Neural crest cell (in vitro differentiated cells): ENCODE measurements around the gene RAP1GAP2. TPM values are rescaled to one million over a fixed set of nuclear protein-coding genes. Genes with fewer than 3 reads are reported as not detected.

Source experiments
- DNase-seq: peaks from one replicate; pipeline ENCODE4 v3.0.0; 2021; ENCODE audit warnings: low read depth, mixed read lengths, low spot score
- H3K27ac Mint-ChIP-seq: one replicate; pipeline ENCODE4 v1.8.0; 2021; ENCODE audit warnings: mild to moderate bottlenecking, mixed read lengths; ENCODE audit not compliant: unreplicated experiment
- H3K27me3 Mint-ChIP-seq: 2 replicates; pipeline ENCODE4 v1.8.0; 2021; ENCODE audit warnings: low read depth, mild to moderate bottlenecking, mixed read lengths
- H3K36me3 Mint-ChIP-seq: 2 replicates; pipeline ENCODE4 v1.8.0; 2021; ENCODE audit warnings: low read depth, mild to moderate bottlenecking, mixed read lengths
- H3K4me1 Mint-ChIP-seq: 2 replicates; pipeline ENCODE4 v1.8.0; 2021; ENCODE audit warnings: mixed read lengths
- H3K4me3 Mint-ChIP-seq: one replicate; pipeline ENCODE4 v1.8.0; 2021; ENCODE audit warnings: mild to moderate bottlenecking, mixed read lengths
- H3K9me3 Mint-ChIP-seq: 2 replicates; pipeline ENCODE4 v1.8.0; 2021; ENCODE audit warnings: mixed read lengths
- CTCF ChIP-seq: fragments of 200-600 bp; sonication (generic); conservative IDR thresholded peaks from 2 replicates; pipeline ENCODE4 v1.5.0; 2021; ENCODE audit warnings: antibody characterized with exemption, mild to moderate bottlenecking
- total RNA-seq: library from RNA; stranded (reverse); gene quantifications from 2 replicates; pipeline ENCODE4 v1.2.1, GENCODE V29; 2021

RAP1GAP2 gene
- total RNA-seq, 1 donor from 2014 or later = 1.0 TPM

- Mint-ChIP-seq H3K27ac (no peak overlapping the region), H3K4me1 (peaks cover 14% of the 10 kb centered on the region), H3K9me3 (no peaks in the 10 kb centered on the region), H3K36me3 (no peaks in the 10 kb centered on the region), H3K4me3 (no peak overlapping the region), H3K27me3 (peaks cover 7% of the 10 kb centered on the region)
- TF ChIP-seq CTCF = peak; percentile 22
- no peak for DNase-seq
These were observed 71.5 kb downstream of the RAP1GAP2 start for GRCh38 chr17:2867441-2868424.

GRCh38 chr17:2869604-2870003 lies 73.4 kb downstream of the RAP1GAP2 start:
- Mint-ChIP-seq H3K9me3 (no peaks in the 10 kb centered on the region), H3K36me3 (no peaks in the 10 kb centered on the region), H3K27me3 (peaks cover 13% of the 10 kb centered on the region), H3K4me3 (no peak overlapping the region), H3K27ac (no peak overlapping the region), H3K4me1 (peaks cover 22% of the 10 kb centered on the region)
- no peak for DNase-seq
- TF ChIP-seq CTCF = no peak

- H3K9me3 Mint-ChIP-seq = no peaks in the 10 kb centered on the region
- no peak for TF ChIP-seq CTCF
- H3K27ac Mint-ChIP-seq = no peak overlapping the region
- DNase-seq = no peak
- H3K4me3 Mint-ChIP-seq = no peak overlapping the region
- no peaks in the 10 kb centered on the region for H3K36me3 Mint-ChIP-seq
- H3K27me3 Mint-ChIP-seq = peaks cover 26% of the 10 kb centered on the region
- peaks cover 24% of the 10 kb centered on the region for H3K4me1 Mint-ChIP-seq
These were observed 75.0 kb downstream of the RAP1GAP2 start for GRCh38 chr17:2871205-2871604.

- H3K9me3 Mint-ChIP-seq = no peaks in the 10 kb centered on the region
- peaks cover 24% of the 10 kb centered on the region for H3K4me1 Mint-ChIP-seq
- TF ChIP-seq CTCF = no peak
- H3K4me3 Mint-ChIP-seq = no peak overlapping the region
- DNase-seq = no peak
- H3K36me3 Mint-ChIP-seq = no peaks in the 10 kb centered on the region
- peaks cover 29% of the 10 kb centered on the region for H3K27me3 Mint-ChIP-seq
- H3K27ac Mint-ChIP-seq = no peak overlapping the region
These were observed 75.5 kb downstream of the RAP1GAP2 start for GRCh38 chr17:2871720-2872119.

GRCh38 chr17:2872282-2872681 lies 76.0 kb downstream of the RAP1GAP2 start:
- Mint-ChIP-seq H3K27me3 (peaks cover 29% of the 10 kb centered on the region), H3K9me3 (no peaks in the 10 kb centered on the region), H3K4me1 (peaks cover 24% of the 10 kb centered on the region), H3K4me3 (no peak overlapping the region), H3K36me3 (no peaks in the 10 kb centered on the region), H3K27ac (no peak overlapping the region)
- TF ChIP-seq CTCF = no peak
- DNase-seq = no peak
